GM10266 (cell line): ENCODE measurements around the gene DCDC2.

Source experiments
- DNase-seq: peaks from one replicate; pipeline ENCODE4 v3.0.0; 2012; ENCODE audit errors: extremely low spot score
- TF ChIP-seq, protein P1 (sequence below): IDR thresholded peaks from 2 replicates; pipeline ENCODE4 v1.5.1; 2012; ENCODE audit warnings: mild to moderate bottlenecking, low read depth; ENCODE audit not compliant: control insufficient read depth, insufficient read depth; ENCODE audit errors: missing control alignments

The DCDC2 gene

DNA sequence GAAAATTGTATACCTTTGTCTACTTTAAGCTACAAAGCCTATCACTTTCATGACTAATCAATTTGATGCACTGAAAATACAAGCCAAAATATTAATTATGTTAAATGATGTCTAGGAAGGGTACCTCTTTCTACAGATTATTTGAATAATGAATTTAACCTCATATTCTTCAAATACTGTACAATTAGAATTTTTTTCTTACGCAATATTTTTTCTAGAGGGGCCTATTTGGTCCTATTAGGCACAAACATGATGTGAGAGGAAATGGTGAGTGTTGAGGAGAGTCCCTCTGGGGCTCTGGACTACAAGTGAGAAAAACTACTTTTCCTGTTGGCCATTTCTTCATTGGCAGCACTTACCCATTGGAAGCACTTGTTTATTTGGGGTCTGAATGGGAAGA lies 5.4 kb downstream of the DCDC2 start:
- TF ChIP-seq, protein P1, sequence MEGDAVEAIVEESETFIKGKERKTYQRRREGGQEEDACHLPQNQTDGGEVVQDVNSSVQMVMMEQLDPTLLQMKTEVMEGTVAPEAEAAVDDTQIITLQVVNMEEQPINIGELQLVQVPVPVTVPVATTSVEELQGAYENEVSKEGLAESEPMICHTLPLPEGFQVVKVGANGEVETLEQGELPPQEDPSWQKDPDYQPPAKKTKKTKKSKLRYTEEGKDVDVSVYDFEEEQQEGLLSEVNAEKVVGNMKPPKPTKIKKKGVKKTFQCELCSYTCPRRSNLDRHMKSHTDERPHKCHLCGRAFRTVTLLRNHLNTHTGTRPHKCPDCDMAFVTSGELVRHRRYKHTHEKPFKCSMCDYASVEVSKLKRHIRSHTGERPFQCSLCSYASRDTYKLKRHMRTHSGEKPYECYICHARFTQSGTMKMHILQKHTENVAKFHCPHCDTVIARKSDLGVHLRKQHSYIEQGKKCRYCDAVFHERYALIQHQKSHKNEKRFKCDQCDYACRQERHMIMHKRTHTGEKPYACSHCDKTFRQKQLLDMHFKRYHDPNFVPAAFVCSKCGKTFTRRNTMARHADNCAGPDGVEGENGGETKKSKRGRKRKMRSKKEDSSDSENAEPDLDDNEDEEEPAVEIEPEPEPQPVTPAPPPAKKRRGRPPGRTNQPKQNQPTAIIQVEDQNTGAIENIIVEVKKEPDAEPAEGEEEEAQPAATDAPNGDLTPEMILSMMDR = no peak
- no peak for DNase-seq

DNA sequence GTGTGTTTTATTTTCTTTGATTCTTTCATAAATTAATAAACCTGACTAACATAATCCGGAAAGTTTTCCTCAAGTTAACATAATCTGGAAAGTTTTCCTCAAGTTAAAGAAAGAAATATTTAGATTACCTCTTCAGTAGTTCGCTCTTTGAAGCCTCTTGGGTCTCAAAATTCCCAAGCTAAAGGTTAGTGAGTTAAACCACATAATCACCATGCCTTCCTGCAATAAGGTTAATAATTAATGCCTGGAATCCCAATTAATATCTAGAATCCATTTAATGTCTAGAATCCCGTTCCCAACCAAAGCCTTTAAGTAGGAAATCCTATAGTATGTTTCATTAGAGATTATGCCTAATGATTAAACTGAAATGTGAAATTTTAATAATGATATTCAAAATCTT lies 12.9 kb downstream of the DCDC2 start:
- TF ChIP-seq, protein P1 = no peak
- no peak for DNase-seq

DNA sequence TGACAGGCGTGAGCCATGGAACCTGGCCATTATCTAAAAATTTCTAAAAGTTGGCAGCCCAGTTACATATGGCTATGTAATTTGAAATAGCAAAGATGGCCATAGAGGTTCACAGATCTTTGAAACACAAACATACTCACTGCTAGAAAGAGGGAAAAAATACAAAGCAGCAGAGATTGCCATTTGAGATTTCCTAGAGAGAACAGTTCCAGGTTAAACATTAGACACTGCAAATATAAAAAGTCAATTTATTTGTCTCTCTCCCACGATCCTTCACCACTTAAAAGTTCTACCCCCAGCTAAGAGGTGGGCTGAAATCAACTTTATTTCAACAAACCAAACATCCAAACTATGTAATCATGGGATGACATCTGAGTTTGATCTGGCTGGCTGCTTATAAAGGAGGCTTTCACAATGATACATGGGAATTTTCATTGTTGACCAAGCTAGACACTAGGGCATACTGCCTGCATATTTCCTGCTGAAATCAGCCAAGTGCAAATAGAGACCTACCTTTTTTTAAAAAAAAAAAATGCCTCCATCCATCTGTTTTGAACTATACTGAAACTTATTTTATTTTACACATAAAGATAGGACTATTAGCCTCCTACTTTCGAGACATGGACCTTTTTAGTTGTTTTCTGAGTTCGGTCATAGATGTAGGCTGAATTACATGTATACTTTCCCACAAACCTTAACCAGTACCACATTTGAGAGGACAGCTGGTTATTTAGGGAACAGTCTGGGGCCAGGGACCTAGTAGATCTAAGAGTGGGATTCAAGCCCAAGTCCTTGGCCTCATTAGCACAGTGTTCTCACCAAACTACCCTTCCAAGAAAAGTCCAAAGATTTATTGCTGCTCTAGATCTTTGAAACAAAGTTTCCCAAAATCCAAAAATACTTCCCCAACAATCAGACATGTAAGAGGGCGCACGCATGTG lies 16.6 kb downstream of the DCDC2 start:
- no peak for DNase-seq
- TF ChIP-seq, protein P1 = no peak

DNA sequence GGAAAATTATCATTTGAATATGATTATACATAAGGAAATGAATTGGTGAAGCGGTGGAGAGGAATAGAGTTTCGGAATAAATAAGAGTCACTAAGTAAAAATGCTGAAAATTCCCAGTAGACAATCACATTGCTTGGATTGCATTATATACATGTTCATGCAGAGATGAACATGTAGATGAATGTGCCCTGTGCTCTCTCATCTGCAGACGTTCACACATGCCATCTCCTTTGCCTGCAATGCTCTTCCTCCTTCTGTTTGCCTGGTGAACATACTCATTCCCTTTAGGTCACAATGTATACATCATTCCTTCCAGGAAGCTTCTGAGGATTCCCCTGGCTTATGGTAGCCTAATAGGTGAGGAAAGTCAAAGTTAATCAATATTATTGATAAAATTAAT lies 17.9 kb downstream of the DCDC2 start:
- TF ChIP-seq, protein P1 = no peak
- no peak for DNase-seq

DNA sequence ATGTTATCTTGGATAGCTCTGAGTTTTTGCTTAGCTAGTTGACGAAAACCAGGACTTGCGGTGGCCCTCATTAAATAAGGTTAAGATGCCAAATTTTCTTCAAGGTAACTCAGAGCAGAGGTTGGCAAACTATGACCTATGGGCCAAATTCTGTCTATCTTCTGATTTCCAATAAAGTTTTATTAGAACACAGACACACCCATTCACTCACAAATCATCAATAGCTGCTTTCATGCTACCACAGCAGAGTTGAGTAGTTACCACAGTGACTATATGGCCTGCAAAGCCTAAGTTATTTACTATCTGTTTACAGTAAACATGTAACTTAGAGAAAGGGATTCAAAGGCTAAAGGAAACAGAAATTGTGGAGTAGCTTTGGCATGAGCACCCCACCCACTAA lies 23.6 kb downstream of the DCDC2 start:
- TF ChIP-seq, protein P1 = no peak
- DNase-seq = no peak

DNA sequence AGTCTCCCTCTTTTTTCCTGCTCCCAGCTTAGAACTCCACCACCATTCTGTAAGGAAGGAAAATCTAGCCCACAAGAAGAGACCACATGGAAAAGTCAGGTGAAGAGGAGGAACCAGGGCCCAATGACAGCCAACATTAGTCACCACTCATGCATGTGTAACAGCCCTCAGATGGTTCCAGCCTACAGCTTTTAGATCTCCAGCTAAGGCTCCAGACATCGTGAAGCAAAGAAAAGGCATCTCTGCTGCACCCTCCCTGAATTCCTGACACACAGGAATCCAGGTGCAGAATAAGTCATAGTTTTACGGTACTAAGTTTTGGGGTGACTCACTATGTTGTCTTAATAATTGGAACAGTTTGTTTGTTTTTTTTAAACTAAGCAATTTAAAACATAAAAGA lies 25.5 kb downstream of the DCDC2 start:
- DNase-seq = no peak
- TF ChIP-seq, protein P1 = no peak

DNA sequence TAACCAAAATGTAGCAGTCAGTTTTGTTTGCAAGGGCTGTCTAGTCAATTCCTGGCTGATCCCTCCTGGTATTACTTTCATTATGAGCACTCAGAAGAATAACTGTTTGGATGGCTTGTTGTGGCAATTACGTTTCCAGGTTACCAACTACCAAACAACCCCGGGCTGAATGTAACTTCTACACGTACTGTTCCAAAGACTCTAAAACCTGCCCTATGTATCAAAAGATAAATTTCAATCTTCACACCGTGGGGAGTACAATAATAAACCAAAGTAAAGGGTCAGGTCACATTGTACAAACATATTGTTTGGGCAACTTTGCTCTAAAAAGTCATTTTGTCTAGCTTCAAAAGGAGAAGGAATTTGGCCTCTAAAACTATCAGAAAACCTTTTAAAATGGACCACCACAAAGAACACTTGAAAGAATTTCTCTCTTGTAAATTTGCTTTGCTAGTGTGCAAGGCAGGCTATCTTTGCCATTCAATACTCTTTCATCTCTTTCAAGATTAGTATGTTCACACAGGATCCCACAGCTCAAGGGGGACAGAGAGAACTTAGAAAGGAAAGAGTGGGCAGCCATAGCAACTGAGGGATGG lies 27.6 kb downstream of the DCDC2 start:
- no peak for DNase-seq

More for the DNA sequence above, 27.6 kb downstream of the DCDC2 start:
- TF ChIP-seq, protein P1 = no peak
